ENCODE results near the gene MORC2. TPM values are rescaled to one million over a fixed set of nuclear protein-coding genes. Genes with fewer than 3 reads are reported as not detected.

The MORC2 gene
- total RNA-seq, 1 donor from 2014 or later, result 49.0 TPM

DNA sequence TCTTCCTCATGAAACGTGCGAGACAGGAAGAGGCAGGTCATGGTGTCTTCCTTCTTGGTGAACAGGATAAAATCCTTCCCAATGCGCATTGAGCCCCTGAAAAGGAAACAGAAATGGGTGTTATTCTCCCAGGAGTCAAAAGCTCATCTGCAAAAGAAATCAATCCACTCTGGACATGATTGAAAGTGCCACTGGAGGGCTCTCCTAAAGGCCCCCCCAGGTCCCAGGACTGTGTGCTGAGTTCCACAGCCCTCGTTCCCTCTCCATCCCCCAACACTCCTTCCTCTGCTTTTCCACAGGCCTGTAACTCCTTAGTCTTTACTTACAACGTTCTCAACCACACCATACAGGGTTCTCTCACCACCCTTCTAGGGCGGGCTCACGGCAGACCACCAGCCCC, 22.2 kb downstream of the MORC2 start:
- H3K27me3 Mint-ChIP-seq (ENCODE audit: insufficient read depth), result no peaks in the 10 kb centered on the region
- H3K4me1 Mint-ChIP-seq (ENCODE audit: low read depth), result peaks cover 43% of the 10 kb centered on the region
- peaks cover 53% of the 10 kb centered on the region for H3K36me3 Mint-ChIP-seq (ENCODE audit: low read depth)
- no peak overlapping the region for H3K4me3 Mint-ChIP-seq
- intact Hi-C loops (cut with micrococcal nuclease), result loop anchor here (5.0 kb wide), 1 partner anchor 286 kb away; no protein-coding TSS in a partner anchor
- DNase-seq (ENCODE audit: low spot score), result no peak
- no peaks in the 10 kb centered on the region for H3K9me3 Mint-ChIP-seq
- peak overlapping the region; percentile 19 for H3K27ac Mint-ChIP-seq

DNA sequence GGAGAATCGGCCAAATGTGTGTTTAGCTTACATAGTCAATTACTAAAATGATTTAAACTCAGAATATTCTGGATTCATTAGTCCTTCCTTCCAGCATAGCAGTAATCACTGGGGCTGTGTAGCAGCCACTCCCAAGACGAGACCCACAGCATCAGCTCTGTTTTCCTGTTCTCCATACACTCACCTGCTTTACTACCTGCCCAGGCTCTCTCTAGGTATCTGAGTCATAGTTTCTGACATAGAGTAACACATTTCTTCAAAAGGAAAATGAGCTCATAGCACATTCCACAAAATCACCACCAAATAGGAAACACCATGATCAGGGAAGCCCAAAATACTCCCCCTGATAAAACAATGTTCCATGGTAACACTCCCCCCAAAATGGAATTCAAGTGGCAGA, 22.9 kb downstream of the MORC2 start:
- H3K4me1 Mint-ChIP-seq (ENCODE audit: low read depth), result peaks cover 50% of the 10 kb centered on the region
- H3K27ac Mint-ChIP-seq, result no peak overlapping the region
- H3K36me3 Mint-ChIP-seq (ENCODE audit: low read depth), result peaks cover 51% of the 10 kb centered on the region
- intact Hi-C loops (cut with micrococcal nuclease), result loop anchor here (5.0 kb wide), 1 partner anchor 287 kb away; no protein-coding TSS in a partner anchor
- no peaks in the 10 kb centered on the region for H3K9me3 Mint-ChIP-seq
- no peaks in the 10 kb centered on the region for H3K27me3 Mint-ChIP-seq (ENCODE audit: insufficient read depth)
- H3K4me3 Mint-ChIP-seq, result no peak overlapping the region
- no peak for DNase-seq (ENCODE audit: low spot score)

DNA sequence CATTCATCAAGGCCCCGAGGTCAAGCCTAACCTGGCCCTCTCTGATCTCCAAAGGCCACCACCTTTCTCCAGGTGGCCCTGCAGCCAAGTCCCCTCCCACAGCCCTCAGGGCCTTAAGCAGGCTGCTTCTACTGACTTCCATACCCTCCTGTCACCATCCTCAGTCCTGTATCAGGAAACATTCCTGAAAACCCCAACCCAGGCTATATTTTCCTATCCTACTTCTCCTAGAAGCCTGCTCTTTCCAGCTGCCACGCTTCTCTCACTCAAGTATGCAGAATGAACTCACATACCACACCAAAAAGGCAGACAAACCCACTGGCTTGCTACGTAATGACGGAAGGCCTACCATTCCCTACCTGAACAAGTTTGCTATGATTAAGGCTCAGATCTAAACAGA, 23.6 kb downstream of the MORC2 start:
- H3K36me3 Mint-ChIP-seq (ENCODE audit: low read depth), result peaks cover 54% of the 10 kb centered on the region

DNA sequence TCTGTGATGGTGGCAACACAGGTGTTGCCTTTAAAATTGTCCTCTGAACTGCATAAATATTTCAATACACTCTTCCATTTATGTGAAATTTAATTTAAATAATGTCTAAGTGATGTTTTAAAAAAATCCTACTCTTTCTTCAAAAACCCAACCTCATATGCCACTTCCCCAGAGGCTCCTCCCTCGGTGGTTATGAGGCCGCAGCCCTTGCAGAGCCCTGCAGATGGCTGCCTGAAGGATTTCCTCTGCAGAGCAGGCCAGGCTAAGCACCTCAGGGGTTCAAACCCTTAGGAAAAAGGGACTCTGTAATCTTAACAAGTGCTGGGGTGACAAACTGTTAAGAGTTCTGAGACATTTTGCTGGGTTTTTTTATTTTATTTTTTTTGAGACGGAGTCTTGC, 25.2 kb downstream of the MORC2 start:
- Mint-ChIP-seq H3K36me3 (ENCODE audit: low read depth) (peaks cover 57% of the 10 kb centered on the region), H3K27me3 (ENCODE audit: insufficient read depth) (no peaks in the 10 kb centered on the region), H3K4me1 (ENCODE audit: low read depth) (peaks cover 58% of the 10 kb centered on the region), H3K9me3 (no peaks in the 10 kb centered on the region), H3K4me3 (peak overlapping the region; percentile 24), H3K27ac (no peak overlapping the region)
- DNase-seq (ENCODE audit: low spot score), result peak; percentile 61
- intact Hi-C loops (cut with micrococcal nuclease), result loop anchor here (2.0 kb wide), 1 partner anchor 207 kb away; no protein-coding TSS in a partner anchor

More for the DNA sequence above, 23.6 kb downstream of the MORC2 start:
- Mint-ChIP-seq H3K27ac (no peak overlapping the region), H3K4me3 (no peak overlapping the region), H3K9me3 (no peaks in the 10 kb centered on the region), H3K4me1 (ENCODE audit: low read depth) (peaks cover 57% of the 10 kb centered on the region), H3K27me3 (ENCODE audit: insufficient read depth) (no peaks in the 10 kb centered on the region)
- DNase-seq (ENCODE audit: low spot score), result no peak
- intact Hi-C loops (cut with micrococcal nuclease), result loop anchor here (5.0 kb wide), 1 partner anchor 287 kb away; no protein-coding TSS in a partner anchor

DNA sequence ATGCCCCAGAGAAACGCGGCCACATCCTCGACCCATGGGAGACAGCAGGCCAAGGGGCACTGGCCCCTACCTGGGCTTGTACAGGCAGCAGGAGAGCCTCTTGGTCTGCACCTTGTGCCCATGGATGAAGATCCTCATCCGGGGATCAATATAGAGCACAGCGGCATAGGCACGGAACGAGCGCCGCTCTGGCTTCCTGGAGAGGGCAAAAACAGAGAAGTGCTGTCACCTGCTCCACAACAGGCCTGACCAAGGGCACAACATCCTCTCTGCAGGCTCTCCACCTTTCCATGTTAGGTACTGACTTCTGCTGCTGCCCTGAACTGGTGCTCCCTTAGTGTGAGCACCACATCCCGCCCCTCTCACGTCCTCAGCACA, 27.2 kb downstream of the MORC2 start:
- H3K36me3 Mint-ChIP-seq (ENCODE audit: low read depth), result peaks cover 65% of the 10 kb centered on the region
- intact Hi-C loops (cut with micrococcal nuclease), result no loop called here
- DNase-seq (ENCODE audit: low spot score), result no peak
- H3K27ac Mint-ChIP-seq, result peak overlapping the region; percentile 57
- H3K9me3 Mint-ChIP-seq, result no peaks in the 10 kb centered on the region
- peaks cover 58% of the 10 kb centered on the region for H3K4me1 Mint-ChIP-seq (ENCODE audit: low read depth)
- no peaks in the 10 kb centered on the region for H3K27me3 Mint-ChIP-seq (ENCODE audit: insufficient read depth)
- peak overlapping the region; percentile 63 for H3K4me3 Mint-ChIP-seq

DNA sequence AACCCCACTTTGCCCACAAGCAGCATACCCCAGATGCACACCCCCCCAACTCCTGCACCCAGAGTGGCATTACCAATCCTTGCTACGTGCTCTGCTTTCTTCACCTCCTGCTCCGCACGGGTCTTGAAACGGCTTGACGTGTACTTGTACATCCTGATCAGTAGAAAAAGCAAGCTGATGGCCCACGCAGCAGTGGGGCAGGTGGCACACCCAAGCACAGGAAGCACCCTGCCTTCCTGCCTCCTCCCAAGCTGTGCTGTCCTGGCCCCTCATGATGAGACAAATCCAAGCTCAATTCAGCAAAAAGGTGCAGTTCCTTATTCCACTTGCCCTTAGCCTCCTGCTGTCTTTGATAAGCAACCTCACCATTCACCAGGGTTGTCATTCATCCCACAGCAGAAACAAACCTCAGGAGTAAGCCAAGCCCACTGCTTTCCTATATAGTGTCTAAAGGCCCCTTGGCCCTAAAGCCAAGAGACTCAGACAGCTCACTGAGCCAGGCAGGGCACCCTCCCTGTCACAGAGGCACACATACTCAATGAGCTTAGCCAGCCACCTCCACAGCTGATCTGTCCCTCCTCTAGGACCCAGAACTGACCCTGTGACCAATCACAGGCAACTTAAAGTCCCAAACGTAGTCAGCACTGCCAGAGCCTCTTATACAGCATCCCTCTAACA, 27.8 kb downstream of the MORC2 start:
- peak overlapping the region; percentile 63 for H3K4me3 Mint-ChIP-seq
- peak overlapping the region; percentile 50 for H3K27ac Mint-ChIP-seq
- H3K27me3 Mint-ChIP-seq (ENCODE audit: insufficient read depth), result no peaks in the 10 kb centered on the region
- DNase-seq (ENCODE audit: low spot score), result peak; percentile 22
- peaks cover 53% of the 10 kb centered on the region for H3K4me1 Mint-ChIP-seq (ENCODE audit: low read depth)
- peaks cover 64% of the 10 kb centered on the region for H3K36me3 Mint-ChIP-seq (ENCODE audit: low read depth)
- H3K9me3 Mint-ChIP-seq, result no peaks in the 10 kb centered on the region
- intact Hi-C loops (cut with micrococcal nuclease), result no loop called here

DNA sequence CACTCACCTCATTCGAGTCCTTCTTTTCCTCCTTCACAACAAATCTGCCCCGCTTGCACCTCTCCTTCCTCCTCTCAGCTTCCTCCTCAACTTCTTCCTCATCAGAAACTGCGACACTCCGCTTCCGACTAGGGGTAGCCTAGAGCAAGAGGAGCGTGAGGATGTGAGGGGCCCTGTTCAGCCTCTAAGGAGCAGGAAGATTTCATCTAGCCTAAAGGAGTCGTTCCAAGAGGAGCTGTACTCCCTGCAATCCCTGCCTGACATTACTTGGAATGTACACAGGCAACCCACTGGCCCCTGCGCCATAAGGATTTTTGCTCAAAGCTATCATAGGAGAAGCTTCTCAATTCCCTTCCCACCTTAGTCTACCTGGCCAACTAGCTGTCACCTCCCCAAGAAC, 34.5 kb downstream of the MORC2 start:
- no peaks in the 10 kb centered on the region for H3K27me3 Mint-ChIP-seq (ENCODE audit: insufficient read depth)
- peaks cover 59% of the 10 kb centered on the region for H3K36me3 Mint-ChIP-seq (ENCODE audit: low read depth)
- no peak overlapping the region for H3K27ac Mint-ChIP-seq
- intact Hi-C loops (cut with micrococcal nuclease), result no loop called here
- no peak overlapping the region for H3K4me3 Mint-ChIP-seq
- no peaks in the 10 kb centered on the region for H3K4me1 Mint-ChIP-seq (ENCODE audit: low read depth)
- no peaks in the 10 kb centered on the region for H3K9me3 Mint-ChIP-seq
- no peak for DNase-seq (ENCODE audit: low spot score)

DNA sequence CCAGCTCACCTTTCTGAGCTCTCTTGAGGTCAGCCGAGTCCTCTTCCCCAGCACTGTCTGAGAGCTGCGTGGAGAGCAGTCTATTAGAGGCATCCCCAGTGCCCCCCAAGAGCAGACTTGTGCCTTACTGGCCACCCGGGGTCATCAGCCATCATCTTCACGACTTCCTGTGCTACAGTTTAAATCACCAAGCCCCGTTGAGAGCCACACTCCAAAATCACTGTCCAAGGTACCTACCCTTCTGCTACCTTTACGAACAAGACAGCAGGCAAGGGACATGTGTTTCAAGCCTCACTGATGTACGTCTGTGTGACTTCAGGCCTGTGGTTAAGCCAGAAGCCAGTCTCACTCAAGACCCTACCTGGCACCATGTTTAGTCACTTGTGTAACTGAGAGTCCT, 35.1 kb downstream of the MORC2 start:
- Mint-ChIP-seq H3K4me3 (no peak overlapping the region), H3K27me3 (ENCODE audit: insufficient read depth) (no peaks in the 10 kb centered on the region), H3K9me3 (no peaks in the 10 kb centered on the region), H3K4me1 (ENCODE audit: low read depth) (no peaks in the 10 kb centered on the region), H3K36me3 (ENCODE audit: low read depth) (peaks cover 60% of the 10 kb centered on the region), H3K27ac (no peak overlapping the region)
- DNase-seq (ENCODE audit: low spot score), result no peak
- intact Hi-C loops (cut with micrococcal nuclease), result no loop called here

DNA sequence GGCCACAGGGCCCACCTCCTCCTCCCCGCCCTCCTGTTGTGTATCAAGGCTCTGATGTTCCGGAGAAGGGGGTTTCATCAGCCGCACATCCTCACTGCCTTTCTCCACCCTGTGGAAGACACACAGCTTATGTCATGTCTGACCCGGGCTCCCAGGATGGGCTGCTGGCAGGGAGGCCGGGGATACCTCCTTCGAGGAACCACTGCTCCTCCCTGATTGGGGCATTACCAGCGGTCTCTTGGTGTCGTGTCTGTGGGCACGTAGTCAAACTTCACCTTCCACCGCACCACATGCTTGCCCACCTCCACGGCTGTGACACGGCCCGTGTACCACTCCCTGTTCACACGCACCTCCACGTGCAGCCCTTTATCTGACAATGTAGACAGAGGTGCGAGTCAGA, 35.9 kb downstream of the MORC2 start:
- Mint-ChIP-seq H3K9me3 (no peaks in the 10 kb centered on the region), H3K4me1 (ENCODE audit: low read depth) (no peaks in the 10 kb centered on the region), H3K27ac (no peak overlapping the region), H3K27me3 (ENCODE audit: insufficient read depth) (no peaks in the 10 kb centered on the region), H3K36me3 (ENCODE audit: low read depth) (peaks cover 60% of the 10 kb centered on the region), H3K4me3 (no peak overlapping the region)
- DNase-seq (ENCODE audit: low spot score), result no peak
- intact Hi-C loops (cut with micrococcal nuclease), result no loop called here

DNA sequence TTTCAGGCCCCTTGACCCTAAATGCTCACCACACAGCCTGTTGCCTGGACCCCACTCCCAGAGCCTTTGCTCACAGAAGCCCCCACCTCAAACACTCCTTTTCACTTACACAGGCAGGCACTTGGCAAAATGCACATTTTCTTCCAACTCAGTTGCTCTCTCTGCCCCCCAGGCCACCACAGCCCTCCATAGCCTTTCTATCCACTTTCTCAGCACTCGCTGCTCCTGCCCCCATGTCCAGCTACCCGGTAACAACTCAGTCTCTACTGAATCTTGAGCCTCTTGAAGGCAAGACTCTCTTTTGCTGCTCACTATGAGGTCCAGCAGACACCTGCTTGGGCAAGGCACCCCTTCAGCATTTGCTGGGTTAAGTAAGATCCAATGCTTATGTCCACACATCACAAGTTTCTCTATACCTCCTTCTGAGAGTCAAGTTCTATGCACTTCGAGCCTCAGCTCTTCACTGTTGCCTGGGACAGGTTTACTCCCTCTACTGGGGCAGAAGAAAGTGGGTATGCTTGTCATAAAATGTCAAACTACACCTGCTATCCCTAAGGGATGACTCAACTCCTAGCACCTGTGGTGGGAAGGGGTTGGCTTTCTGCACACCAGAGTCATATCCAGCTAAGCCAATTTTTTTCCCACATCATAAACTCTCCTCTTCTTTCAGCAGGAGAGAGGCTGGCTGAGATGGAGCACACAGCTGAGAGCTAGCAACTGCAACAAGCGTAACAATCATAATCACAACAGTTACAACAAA, 36.9 kb downstream of the MORC2 start:
- Mint-ChIP-seq H3K4me1 (ENCODE audit: low read depth) (no peaks in the 10 kb centered on the region), H3K27ac (no peak overlapping the region), H3K4me3 (no peak overlapping the region), H3K9me3 (no peaks in the 10 kb centered on the region), H3K36me3 (ENCODE audit: low read depth) (peaks cover 63% of the 10 kb centered on the region), H3K27me3 (ENCODE audit: insufficient read depth) (no peaks in the 10 kb centered on the region)
- intact Hi-C loops (cut with micrococcal nuclease), result no loop called here
- DNase-seq (ENCODE audit: low spot score), result no peak

DNA sequence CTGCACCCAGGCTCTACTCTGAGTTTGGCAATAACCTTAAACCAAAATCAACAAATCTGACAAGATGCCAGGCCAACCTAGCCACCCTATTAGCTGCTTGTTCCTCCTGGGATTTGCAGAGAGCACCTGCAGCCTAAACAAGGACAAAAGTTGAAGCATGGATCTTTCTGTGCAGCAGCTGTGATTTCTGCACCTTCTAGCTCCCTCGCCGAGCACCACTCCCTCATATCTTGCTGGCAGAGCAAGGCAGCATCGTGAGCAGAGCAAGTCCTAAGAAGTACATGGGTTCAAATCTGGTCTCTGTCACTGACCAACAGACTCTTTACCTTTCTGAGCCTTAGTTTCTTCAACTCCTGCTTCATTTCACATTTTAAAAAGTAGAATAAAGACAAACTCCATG, 38.3 kb downstream of the MORC2 start:
- Mint-ChIP-seq H3K4me1 (ENCODE audit: low read depth) (no peaks in the 10 kb centered on the region), H3K27me3 (ENCODE audit: insufficient read depth) (no peaks in the 10 kb centered on the region), H3K27ac (no peak overlapping the region), H3K4me3 (no peak overlapping the region), H3K9me3 (no peaks in the 10 kb centered on the region), H3K36me3 (ENCODE audit: low read depth) (peaks cover 51% of the 10 kb centered on the region)
- intact Hi-C loops (cut with micrococcal nuclease), result no loop called here
- DNase-seq (ENCODE audit: low spot score), result no peak

DNA sequence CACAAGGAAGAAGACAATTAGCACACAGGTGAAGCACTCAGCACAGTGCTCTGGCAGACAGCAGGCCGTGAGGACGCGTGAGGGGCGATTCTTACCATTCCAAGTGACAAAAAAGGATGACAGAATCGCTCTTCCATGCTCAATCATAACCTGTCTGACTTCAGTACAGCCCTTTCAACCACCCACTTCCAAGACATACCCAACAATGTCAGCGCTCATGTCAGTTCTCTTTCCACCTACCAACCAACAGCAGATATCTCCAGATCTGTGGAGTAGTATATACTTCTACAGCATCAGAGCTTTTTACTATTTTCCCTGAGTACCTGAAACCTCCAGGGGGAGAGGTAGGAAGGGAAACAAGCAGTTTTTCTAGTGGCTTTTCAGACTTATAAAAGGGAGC, 40.2 kb downstream of the MORC2 start:
- intact Hi-C loops (cut with micrococcal nuclease), result no loop called here
- H3K27ac Mint-ChIP-seq, result no peak overlapping the region
- no peak for DNase-seq (ENCODE audit: low spot score)
- peaks cover 51% of the 10 kb centered on the region for H3K36me3 Mint-ChIP-seq (ENCODE audit: low read depth)
- no peak overlapping the region for H3K4me3 Mint-ChIP-seq
- no peaks in the 10 kb centered on the region for H3K9me3 Mint-ChIP-seq
- no peaks in the 10 kb centered on the region for H3K4me1 Mint-ChIP-seq (ENCODE audit: low read depth)
- no peaks in the 10 kb centered on the region for H3K27me3 Mint-ChIP-seq (ENCODE audit: insufficient read depth)

DNA sequence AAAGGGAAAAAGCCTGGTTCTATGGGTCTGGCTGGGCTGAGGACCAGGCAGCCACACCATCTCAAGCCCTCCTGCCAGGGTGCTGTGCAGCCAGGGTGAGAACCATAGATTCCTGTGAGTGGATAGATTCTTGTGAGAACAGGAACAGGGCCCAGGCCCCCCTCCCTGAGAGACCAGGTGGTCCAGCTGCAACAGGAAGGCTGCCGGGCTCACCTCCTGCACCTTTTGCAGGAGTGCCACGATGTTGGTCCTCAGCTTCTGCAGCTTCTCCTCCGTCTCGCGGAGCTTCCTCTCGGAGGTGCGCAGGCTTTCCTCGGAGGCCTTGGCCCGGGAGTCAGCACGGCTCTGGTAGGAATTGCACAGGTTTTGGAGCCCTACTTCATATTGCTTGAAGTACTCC, 40.8 kb downstream of the MORC2 start:
- no peaks in the 10 kb centered on the region for H3K27me3 Mint-ChIP-seq (ENCODE audit: insufficient read depth)
- intact Hi-C loops (cut with micrococcal nuclease), result no loop called here
- peaks cover 47% of the 10 kb centered on the region for H3K36me3 Mint-ChIP-seq (ENCODE audit: low read depth)
- no peaks in the 10 kb centered on the region for H3K4me1 Mint-ChIP-seq (ENCODE audit: low read depth)
- no peak overlapping the region for H3K4me3 Mint-ChIP-seq
- H3K9me3 Mint-ChIP-seq, result no peaks in the 10 kb centered on the region
- no peak for DNase-seq (ENCODE audit: low spot score)
- H3K27ac Mint-ChIP-seq, result no peak overlapping the region

Measured in activated T-helper 1 cell treated with anti-CD3 and anti-CD28 coated beads, Interleukin-12 subunit alpha, Interleukin-12 subunit beta, Interleukin-2, Interleukin-4 antibody, amounts not matched to agents 30 ng/mL and 10 ng/mL and 1 ng/mL, durations not matched to agents 14 hours and 24 hours and 36 hours (primary cell).